HG03039 (cell line): ENCODE data around the gene ICA1.

Experiments
- ATAC-seq: cut with Tn5 transposase; IDR thresholded peaks from one replicate; pipeline ENCODE4 v1.9.1; 2021; ENCODE audit warnings: mild to moderate bottlenecking, moderate library complexity; ENCODE audit not compliant: unreplicated experiment

Gene ICA1

GRCh38 chr7:8135417-8135816 lies 126.5 kb downstream of the ICA1 start:
- ATAC-seq = no peak

- peak; percentile 76 for ATAC-seq
Observed at GRCh38 chr7:8134089-8134733, 127.8 kb downstream of the ICA1 start.

GRCh38 chr7:8133188-8133848 lies 128.6 kb downstream of the ICA1 start:
- ATAC-seq = no peak

GRCh38 chr7:8131694-8132605 lies 130.0 kb downstream of the ICA1 start:
- ATAC-seq = peak; percentile 37

DNA sequence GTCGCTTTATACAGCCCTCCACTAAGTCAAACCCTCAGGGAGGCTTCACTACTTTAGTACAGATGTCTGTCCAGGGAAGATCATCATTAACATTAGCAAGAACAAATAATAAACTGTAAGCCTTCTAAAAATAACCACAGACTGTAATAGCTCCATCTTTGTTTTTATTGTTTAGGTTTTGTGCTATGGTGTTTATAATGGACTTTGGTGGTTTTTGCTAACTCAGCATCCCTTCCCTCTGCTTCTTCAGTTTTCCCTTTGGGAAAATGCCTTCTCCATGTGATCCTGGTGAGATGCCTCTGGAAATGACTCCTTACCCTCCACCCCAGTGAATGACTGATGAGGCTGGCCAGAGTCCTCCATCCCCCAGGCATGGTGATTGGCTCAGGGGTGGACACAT lies 131.3 kb downstream of the ICA1 start:
- ATAC-seq = no peak

- no peak for ATAC-seq
Observed at GRCh38 chr7:8129318-8129659, 132.7 kb downstream of the ICA1 start.

- ATAC-seq = no peak
Observed at GRCh38 chr7:8128449-8129317, 133.3 kb downstream of the ICA1 start.

DNA sequence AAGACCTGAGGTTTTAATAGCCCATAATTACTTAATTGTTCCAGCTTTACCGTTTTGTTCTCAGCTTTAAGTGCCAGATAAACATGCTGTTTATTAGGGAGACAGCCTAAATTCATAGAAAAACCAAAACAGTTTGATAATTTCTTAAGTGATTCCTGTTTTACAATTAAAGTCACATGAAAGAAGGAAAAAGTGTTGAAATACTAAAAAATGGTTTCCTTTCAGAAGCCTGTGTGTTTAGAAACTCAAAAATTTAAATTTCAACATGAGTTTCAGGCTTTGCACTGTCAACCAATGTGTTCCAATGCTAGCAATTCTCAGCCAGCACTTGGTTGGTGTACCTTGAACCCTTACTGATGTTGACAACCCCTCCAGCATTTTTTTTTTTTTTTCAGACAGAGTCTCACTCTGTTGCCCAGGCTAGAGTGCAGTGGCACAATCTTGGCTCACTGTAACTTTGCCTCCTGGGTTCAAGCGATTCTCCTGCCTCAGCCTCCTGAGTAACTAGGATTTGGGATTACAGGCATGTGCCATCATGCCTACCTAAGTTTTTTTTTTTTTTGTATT lies 135.3 kb downstream of the ICA1 start:
- ATAC-seq = no peak

DNA sequence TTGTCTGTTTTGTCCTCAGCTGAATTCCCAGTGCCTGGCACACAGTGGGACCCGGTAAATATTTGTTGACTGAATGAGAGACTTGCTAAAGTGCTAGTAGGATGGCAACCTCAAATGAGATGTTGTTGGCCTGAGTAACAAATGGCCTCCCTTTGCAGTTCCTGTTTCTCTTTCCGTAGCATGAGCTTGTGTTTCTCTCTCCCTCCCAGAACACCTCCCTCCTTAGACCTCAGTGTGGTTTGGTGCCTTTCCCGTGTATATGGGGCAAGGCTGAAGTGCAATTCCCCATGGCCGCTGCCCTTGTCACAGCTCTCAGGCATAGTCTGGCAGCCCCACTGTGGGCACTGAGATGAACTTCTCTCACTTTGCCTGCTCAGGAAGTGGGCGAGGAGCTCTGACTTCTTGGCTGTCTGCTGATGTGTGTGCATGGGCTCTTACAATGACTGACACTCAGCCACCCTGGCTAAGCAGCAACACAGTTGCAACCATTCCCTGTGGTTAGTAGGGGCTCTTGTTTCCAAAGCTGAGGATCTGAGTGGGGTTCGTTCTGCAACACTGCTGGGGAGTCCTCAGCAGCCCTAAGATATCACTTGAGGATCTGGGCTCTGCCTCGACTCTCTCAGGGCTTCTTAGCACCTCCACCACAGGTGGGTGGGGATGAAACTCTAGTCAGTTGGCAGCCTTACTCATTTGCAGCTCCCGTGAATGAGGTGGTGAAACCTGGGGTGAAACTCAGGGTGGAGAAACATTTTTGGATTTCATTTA lies 136.1 kb downstream of the ICA1 start:
- ATAC-seq = peak; percentile 72

DNA sequence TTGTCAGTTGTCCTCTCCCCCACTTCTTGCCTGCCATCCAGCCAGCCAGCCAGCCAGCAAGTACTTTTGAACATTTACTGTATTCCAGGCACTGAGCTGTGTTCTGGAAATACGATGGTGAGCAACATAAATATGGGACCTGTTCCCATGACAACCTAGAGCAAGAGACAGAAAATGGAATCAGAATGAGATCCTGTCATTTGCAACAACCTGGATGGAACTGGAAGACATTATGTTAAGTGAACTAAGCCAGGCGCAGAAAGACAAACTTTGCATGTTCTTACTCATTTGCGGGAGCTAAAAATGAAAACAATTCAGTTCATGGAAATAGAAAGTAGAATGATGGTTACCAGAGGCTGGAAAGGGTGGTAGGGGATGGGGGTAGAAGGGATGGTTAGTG lies 140.7 kb downstream of the ICA1 start:
- ATAC-seq = no peak

- no peak for ATAC-seq
Observed at GRCh38 chr7:8120390-8121058, 141.4 kb downstream of the ICA1 start.

DNA sequence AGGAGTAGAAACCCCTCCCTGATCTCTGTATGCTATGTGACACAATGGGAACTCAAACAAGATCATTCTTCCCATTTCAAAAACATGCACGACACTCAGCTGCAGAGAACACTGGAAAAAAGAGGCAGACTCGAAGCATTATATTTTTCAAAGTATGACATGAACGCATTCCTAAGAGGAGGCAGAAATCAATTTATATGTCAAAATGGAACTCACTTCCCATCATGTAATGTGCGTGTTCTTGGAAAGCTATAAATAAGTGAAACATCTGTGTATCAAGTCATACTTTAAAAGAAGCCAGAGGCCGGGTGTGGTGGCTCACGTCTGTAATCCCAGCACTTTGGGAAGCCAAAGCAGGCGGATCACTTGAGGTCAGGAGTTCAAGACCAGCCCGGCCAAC lies 142.7 kb downstream of the ICA1 start:
- no peak for ATAC-seq

- ATAC-seq = no peak
Observed at GRCh38 chr7:8117195-8117594, 144.8 kb downstream of the ICA1 start.

DNA sequence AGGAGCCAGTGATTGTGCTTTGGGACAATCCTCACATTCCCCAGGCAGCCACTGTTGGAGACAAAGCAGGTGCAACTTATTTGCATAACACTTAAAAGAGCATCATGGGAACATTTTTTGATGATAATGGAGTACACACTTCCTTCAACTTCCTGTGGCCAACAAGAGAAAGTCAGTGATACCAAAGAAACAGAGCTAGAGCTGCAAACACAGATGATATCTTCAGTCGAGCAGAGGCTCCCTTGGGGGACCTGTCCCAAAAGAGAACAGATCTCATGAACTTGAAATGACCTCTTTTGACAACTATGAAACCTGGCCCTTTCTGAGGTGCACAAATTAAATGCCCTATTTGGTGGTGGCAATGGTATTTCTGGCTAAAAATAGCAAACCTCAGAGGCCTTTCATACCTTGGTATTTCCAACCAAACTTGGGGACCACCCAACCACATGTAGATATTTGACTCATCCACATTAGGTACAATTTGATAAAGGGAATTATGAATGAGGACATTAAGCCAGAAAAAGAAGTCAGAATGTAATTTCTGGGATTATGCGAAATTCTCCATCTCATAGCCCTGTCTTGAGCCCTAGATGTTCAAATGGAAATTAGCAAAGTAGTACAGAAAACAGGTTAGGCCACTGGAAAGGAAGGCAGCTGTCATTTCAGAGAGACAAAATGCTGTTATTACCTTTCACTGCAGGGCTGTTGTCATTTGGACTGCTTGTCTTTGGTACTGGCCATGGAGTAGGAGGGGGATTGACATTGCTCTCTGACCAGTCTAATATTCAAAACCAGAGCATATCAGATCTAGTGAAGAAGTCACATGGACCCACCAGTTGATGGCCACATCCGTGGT lies 146.2 kb downstream of the ICA1 start:
- ATAC-seq = peak; percentile 73

GRCh38 chr7:8114175-8114574 lies 147.8 kb downstream of the ICA1 start:
- no peak for ATAC-seq

DNA sequence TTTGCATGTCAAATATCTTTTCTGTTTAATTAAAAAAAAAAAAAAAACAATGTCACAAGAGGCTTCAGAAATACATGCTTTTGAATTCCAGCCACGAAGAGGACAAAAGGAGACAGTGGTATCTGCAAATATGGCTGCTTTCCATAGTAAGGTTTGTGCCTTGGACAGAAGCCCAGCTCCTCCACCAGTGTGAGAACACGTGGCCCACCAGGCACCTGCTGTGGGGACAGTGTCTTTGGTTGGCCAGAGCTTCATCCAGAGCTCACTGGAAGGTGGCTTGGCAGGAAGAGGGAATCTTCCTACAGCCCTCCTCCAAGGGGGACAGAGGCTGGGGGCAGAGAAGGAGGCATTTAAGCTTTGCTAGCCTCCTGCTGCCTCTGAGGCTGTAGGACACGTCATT lies 148.8 kb downstream of the ICA1 start:
- ATAC-seq = no peak

- ATAC-seq = no peak
Observed at GRCh38 chr7:8112685-8113084, 149.3 kb downstream of the ICA1 start.

- no peak for ATAC-seq
Observed at GRCh38 chr7:8111282-8111960, 150.5 kb downstream of the ICA1 start.
